Stimulated activated CD4-positive, alpha-beta T cell treated with anti-CD3 and anti-CD28 coated beads, Interleukin-2, amount 100 ng/mL, for 48 hours (primary cell): ENCODE results near the gene GRK5.
"Not testable (repeated sequence)": the region's sequence is repeated elsewhere in the genome, so short reads cannot be mapped to it uniquely, and the experiment has no call there.

Experiments used
- DNase-seq, 2 donors: peaks; one replicate each; pipeline ENCODE4 v3.0.0-alpha.2; 2020

GRK5 gene

DNA sequence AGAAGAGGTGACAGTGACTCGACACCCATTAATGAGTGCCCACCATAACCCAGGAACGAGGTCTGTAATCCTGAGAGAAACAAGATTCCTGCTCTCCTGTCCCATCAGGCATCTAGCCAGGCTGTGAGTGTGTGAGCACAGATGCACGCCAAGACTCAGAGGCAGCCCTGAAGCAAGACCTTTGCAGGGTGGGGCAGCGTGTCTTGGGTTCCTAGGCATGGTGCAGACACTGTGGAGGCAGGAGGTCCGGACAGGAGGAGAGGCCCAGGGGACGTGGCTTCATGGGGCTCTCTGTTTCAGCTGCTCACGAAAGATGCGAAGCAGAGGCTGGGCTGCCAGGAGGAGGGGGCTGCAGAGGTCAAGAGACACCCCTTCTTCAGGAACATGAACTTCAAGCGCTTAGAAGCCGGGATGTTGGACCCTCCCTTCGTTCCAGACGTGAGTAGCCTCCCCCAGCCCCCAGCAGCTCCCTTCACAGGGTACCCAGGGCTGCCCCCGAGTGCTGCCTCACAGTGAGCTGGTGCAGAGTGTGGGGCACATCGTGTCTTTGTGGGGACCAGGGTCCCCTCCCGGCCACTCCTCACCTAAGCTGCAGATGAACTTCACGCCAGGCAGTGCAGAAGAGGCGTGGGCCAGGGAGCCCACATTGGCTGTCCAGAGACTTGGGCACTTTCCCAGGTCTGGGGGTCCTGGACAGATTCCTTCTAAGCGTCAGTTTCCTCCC is 240.6 kb downstream of the GRK5 start:
- no peak for DNase-seq

DNA sequence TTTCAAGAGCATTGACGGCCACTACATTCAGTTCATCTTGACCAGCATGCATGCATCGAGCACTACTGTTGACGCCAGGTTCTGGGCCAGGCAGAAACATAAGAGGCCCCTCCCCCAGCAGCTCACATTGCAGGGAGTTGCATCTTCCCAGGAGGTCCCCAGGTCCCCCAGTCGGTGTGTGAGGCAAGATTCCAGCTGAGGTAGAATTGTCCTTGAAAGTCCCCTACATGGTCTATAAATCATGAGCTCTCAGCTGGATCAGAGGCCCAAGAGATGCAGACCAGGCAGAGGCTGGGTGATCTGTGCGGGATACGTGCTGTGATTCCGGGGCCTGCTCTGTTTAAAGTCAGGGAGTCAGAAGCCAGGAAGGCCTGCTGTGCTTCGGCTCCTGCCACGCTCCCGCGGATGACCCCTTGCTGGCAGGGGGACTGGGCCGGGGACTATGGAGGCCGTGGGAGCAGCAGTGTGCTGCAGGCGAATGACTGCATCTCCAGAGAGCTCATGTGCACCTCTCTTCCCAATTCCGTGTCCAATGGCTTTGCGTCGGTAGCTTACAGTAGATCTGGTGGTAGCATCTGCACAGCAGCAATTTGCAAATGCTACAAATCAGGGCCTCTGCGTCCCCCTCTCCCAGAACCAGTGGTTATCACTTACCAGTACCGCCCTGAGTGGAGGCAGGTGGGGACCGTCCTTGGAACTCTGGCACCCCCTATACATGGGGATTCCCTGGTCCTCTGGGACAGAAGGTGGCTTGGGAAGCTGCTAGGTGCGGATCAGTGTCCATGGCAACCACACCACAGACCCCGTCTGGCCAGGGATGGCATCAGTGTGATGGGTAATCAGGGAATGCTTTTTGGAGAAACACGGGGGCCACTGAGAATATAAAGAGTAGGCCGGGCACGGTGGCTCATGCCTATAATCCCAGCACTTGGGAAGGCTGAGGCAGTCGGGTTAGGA is 241.5 kb downstream of the GRK5 start:
- no peak for DNase-seq

DNA sequence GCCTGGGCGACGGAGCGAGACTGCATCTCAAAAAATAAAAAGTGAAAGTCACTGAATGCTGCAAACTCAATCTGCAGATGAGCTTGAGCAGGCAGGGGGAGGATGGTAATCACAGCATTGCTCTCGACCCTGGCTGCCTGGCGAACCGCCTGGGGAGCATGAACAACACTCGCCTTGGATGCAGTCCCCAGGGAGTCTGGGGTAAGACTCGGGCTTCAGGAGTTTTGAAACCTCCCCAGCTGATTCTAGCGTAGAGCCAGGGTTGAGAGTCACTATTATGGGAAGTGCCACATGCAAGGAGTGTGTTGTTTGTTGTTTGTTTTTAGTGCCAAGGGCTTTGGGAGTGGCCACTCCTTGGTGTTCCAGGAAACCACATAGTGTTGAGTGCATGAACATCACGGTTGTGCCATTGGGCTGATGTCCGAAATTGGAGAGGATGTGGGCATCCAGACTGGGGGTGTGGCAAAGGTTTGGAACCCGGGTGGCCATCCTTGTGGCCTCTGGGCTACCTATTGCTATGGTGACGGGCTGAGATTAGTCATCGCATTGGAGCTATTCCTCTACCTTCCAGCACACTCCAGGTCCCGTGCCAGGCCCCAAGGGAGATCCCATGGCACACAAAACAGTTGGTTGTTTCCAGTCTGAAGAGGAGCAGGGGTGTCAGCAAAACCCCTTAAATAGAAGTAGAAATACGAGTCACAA is 242.5 kb downstream of the GRK5 start:
- no peak for DNase-seq

DNA sequence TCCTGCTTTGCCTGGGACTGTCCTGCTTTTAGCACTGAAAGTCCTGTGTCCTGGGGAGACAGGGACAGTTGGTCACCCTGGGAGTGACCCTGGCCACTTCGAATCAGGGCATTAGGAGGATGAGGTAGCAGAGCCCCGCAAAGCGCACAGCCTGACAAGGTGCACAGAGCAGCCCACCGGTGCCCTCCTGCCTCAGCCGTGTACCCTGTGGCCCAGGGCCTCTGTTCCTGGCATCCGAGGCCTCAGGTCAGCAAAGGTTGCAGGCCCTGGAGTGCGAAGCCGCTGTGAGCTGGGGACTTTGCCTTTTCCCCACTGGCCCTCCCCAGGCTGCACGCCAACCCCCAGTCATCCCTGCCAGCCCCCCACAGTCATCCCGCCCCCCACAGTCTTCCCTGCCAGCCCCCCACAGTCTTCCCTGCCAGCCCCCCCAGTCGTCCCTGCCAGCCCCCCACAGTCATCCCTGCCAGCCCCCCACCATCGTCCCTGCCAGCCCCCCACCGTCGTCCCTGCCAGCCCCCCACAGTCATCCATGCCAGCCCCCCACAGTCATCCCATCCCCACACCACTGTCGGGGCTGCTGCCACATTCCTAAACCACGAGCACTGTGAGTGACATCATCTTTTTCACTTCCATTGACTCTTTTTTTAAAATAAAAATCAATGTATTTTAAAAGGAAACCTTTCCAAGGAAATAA is 243.4 kb downstream of the GRK5 start:
- no peak for DNase-seq

DNA sequence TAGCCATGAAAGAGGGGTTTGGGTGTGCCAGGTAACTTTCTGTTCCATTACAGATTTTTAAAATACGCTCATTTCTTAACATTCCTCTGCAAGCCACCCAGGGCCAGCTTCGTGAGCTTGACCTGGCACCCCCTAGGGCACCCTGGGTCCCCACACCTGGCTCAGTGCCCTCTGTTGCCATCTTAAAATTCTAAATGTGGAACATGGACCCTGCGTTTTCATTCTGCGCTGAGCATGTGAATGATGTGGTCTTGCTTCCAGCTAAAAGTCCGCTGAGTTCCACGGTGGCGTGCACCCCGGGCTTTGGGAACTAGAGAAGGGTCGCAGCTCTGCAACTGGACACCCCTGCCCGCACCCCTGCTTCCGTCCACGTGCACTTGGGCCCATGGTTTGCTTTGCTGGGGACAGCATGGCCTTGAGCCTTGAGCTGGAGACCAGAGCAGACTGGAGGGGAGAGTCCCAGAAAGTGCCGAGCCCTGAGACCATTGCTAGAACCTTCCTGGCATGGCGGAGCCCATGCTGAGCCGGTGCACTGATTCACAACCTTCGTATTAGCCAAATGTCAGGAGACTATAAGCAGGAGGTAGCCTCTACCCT is 244.0 kb downstream of the GRK5 start:
- no peak for DNase-seq

DNA sequence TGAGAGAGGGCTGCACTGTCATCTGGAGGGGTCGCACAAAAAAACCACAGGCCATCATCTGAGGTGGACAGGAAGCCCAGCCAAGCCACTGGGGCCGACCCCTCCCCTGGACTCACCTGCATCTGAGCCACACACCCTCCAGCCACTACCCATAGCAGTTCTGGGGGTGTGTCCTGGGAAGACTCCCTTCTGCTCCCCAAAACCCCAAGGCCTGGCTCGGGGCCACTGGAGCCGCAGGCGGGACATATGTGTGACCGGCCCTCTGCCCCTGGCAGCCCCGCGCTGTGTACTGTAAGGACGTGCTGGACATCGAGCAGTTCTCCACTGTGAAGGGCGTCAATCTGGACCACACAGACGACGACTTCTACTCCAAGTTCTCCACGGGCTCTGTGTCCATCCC is 245.0 kb downstream of the GRK5 start:
- no peak for DNase-seq

DNA sequence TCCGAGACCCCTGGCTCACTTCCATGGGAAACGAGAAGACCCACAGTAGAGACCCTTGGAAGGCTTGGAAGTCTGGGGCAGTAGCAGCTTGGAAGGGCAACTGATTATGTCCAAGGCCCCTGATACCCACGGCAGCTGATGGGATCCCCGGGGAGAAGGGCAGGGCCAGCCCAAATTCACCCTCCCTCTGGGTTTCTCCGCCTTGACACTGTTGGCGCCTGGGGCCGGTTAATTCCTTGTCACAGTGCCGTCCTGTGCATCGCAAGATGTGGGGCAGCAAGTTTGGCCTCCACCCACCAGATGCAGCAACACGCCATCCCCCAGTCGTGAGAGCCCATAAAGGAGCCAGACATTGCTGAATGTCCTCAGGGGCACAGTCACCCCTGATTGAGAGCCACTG is 245.9 kb downstream of the GRK5 start:
- DNase-seq: no peak

DNA sequence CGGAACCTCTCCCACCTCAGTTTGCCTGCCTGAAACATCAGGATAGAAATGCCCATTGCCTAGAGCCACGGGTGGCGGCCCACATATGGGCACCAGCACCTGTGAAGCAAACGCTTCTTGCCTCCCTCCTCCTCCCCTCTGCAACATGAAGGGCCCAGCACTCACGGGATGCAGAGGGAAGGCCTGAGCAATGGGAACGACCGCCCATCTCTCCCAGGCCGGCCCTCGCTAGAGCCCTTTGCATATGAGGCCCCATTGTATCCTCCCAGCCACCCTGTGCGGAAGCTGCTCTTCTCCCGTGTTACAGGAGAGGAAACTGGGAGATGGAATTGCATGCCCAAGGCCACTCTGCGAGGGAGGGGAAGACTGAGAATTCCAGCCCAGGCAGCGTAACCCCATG is 246.9 kb downstream of the GRK5 start:
- DNase-seq: no peak

DNA sequence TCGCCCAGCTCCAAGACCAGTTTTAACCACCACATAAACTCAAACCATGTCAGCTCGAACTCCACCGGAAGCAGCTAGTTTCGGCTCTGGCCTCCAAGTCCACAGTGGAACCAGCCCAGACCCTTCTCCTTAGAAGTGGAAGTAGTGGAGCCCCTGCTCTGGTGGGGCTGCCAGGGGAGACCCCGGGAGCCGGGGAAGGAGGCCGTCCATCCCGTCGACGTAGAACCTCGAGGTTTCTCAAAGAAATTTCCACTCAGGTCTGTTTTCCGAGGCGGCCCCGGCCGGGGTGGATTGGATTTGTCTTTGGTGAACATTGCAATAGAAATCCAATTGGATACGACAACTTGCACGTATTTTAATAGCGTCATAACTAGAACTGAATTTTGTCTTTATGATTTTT is 247.6 kb downstream of the GRK5 start:
- DNase-seq: no peak

DNA sequence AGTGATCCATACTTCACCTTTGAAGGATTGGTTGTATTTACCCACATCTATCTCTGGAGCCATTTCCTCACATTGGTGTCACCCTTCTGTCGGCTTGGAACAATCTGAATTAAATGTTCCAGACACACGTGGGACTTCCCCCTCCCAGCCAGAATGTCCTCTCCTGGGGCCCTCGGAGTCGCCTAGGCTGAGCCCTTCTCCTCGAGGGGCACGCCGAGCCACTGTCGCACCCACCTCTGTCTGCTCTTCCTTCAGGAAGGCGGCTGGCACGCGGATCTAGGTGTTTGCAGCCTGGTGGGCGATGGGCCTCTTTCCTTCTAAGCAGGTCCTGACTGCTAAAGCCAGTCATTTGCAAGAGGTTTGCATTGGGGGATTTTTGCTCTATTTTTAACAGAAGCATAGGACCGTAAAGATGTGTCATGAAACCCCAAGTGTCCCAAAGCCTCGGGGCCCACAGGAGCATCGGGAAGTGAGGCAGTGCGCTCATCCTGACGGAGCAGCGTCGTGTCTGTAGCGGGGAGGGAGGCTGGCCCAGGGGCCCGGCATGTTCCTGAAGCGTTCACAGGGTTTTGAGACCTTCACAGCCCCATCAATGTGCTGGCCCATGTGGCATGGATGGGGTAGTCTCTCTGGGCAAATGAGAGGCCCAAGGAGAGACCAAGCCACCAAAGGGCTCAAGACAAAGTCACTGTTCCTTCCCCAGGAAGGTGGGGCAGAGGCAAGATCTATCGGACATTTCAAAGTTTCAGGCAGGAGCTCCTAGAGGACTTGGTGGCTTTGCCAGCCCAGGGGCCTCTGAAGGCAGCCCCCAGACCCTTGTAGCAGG is 248.5 kb downstream of the GRK5 start:
- no peak for DNase-seq

DNA sequence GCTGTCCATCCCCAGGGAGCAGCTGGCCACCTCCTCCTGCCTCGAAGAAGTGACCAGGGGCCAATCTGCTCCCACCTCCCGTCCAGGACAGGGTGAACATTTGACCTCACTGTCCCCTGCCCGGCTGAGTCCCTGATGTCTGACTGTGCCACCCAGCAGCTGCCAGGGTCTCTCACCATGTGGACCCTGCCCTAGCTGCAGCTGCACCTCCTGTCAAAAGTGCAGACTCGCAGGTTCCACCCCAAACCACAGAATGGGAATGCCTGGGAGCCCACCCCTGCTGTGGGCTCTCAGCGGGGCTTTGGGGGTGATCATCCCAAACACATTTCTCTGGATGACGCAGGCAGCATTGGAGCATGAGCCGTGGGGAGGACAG is 249.1 kb downstream of the GRK5 start:
- DNase-seq: no peak

DNA sequence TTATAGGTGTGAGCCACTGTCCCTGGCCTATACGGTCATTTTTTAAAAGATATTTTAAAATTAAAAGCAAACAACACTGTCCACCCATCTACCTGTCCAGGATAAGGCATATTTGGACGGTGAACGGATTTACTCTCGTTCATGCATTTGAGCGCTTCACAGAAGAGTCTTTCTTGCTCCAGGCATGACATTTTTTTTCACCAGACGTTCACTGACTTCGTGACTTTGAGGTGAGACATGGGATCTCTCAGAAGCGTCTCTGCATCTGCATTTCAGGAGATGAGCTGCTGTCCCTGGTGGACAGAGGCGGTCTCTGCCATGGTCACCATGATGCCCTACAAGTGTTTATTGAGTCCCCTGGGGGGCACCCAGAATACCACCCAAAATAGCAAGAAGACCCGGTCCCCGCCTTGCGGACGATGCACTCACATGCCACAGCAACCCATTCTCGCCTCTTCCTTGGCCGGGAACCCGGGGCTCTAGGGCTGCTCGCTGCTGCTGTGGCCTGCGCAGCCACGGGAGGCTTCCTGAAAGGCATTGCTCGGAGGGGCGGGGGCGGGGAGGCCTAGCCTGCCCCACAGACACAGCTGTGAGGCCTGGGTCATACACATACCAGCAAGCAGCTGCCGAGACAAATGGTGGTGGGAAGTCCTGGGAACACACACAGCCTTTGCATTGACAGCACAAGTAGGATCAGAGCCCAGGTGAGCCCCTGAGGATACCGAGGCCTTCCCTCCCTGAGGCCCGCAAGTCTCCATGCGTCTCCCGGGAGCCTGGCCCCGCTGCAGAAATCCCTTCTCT is 250.8 kb downstream of the GRK5 start:
- DNase-seq: no peak

DNA sequence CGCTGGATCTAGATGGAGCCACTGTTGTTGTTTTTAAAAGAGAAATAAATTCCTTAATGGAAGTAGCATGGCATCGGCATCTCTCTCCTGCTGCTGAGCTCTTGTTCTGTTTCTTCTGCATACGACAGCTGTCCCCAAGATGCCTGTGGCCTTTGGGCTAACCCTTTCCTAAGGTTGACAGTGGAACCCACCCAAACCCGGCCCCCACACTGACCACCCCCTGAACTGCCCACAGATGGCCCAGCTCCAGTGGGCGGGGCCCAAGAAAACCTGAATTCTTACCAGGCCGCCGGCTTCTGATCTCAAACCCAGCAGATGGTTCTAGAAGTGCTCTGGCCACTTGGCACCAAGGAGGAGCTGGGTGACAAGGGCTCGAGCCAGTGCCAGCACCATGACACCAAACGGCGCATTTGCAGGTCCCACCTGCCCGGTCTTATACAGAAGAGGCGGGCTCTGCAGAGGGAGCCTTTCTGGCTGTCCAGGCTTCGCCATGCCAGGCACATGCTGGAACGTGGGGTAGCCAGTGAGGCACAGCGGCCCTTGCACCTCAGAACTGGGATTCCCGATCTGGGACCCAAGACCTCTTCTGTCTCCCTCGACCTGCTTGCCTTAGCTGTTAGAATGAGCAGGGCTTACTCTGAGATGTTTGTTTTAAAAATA is 252.4 kb downstream of the GRK5 start:
- DNase-seq: no peak

DNA sequence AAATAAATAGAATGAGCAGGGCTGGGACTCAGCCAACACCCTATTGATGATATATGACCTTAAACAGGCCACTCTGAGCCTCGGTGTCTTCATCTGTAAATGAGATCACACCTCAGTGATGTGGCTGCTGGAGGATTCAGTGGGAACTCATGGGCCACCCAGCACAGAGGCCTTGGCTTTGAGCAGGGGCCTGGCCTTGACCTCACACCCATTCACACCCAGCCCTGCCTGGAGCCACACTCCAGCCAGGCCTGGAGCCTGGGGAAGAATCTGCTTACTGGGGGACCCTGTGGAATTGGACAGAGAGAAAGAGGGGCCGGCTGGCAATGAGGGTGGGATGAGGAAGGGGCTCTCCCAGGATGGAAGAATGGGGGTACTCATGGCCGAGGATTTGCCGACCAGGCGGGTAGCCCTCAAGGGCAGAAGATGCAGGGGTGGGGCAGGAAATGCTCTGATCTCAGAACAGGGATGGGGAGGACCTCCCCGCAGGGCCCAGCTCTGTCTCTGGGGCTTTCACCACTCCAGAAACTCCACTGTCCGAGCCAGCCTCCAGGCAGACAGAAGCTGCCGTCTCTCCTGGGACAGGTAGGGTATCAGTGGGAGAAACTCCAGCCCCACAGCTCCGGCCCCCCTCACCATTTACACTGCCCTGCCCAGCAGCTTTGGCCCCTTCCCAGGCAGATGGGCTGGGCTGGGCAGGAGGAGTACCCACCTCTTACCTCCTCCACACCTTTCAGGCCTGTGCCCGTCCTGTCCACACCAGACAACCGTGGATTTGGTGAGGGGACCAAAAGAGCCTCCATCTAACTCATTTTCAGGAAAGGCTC is 253.2 kb downstream of the GRK5 start:
- no peak for DNase-seq

DNA sequence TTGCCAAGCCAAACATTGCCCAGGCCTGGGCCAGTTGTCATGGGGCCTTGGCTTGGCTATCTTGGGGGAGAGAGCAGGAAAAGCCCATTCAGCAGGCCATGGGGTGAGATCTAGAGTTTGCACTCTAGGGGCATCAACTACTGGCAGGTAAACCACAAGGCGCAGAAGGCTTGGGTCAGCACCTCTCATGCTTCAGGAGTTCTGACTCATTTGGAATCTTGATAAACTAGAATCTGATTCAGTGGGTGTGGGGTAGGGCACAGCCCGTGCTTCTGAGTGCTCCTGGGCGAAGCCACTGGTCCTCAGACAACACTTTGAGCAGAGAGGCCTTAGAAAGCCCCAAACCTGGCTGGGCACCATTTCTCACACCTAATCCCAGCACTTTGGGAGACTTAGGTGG is 254.0 kb downstream of the GRK5 start:
- no peak for DNase-seq

DNA sequence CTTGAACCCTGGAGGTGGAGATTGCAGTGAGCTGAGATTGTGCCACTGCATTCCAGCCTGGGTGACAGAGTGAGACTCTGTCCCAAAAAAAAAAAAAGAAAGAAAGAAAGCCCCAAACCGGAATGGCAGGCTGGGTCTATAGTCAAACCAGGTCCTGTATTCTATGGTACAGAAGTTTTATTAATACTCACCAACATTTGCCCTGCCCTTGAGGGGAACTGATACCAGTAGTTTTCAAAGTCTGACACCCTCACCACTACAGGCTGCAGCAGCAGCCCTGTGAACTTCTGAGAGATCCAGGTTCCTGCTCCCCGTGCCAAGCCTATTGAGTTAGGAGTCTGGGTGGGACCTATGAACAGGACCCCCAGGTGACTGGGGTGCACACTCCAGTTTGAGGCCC is 254.6 kb downstream of the GRK5 start:
- DNase-seq: no peak

DNA sequence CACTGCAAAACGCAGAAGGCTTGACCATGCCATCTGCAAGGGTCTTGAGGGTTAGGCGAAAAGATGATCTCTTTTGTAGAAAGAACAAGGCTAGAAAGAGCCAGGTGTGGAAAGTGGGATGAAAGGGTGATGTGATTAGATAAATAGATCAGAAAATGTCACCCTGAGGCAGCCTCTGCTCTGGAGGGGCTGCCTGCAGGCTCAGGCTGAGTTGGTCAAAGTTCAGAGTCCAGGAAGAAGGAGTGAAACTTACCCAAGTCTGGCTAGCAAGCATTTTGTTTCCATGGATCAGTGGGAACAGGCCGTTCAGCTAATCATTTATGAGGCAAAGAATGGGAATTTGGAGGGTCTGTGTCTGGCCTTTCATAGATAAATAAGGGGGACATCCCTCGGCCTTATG is 255.4 kb downstream of the GRK5 start:
- no peak for DNase-seq

DNA sequence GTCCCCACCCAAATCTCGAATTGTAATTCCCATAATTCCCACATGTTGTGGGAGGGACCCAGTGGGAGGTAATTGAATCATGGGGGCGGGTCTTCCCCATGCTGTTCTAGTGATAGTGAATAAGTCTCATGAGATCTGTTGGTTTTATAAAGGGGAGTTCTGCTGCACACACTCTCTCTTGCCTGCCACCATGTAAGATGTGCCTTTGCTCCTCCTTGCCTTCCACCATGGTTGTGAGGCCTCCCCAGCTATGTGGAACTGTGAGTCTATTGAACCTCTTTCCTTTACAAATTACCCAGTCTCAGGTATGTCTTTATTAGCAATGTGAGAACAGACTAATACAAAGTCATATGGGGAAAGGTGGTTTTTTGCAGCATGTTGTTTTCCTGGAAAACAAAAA is 255.8 kb downstream of the GRK5 start:
- DNase-seq: not testable (repeated sequence)

DNA sequence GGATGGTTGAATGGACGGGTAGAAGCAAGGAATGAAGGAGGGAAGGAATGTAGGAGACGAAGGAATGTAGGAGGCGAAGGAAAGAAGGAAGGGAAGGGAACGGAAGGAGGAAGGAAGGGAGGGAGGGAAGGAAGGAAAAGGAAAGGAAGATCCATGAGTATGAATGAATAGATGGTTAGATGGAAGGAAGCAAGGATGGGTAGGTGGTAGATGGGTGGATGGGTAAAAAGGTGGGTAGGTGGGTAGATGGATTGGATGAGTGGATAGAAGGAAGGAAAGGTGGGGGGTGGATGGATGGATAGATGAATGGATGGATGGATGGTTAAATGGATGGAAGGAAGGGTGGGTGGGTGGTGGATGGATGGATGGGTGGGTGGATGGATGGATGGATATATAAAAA is 257.7 kb downstream of the GRK5 start:
- DNase-seq: no peak
